ENCODE results near the gene HOXA3.

The HOXA3 gene

GRCh38 chr7:27151931-27152815, at the start of gene HOXA3:
Gene HOXA3 (minus strand): TSS chr7:27152583. CDS start chr7:27110640, 41,943 bp downstream.
- FAIRE-seq = peak; percentile 92

DNA sequence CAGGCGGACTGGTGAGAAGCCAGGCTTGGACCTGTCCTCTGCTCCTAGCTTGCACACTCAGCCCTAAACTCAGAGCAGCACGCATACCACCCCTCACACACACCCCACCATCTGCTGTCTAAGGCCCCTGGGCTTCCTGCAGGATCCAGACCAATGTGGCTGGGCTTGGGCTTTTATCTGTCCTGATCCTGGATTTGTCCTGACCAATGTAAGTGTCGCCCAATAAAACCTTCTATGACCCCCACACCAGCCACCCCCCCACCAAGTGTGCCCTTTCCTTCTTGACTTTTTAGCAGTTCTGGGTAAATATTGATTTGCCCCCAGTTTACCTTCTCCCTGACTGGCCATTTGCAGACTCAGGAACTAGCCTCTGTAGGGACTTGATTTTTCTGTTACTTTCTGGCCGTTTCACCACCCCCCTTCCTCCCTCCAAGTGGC, 49.2 kb upstream of the HOXA3 start:
- FAIRE-seq = no peak

DNA sequence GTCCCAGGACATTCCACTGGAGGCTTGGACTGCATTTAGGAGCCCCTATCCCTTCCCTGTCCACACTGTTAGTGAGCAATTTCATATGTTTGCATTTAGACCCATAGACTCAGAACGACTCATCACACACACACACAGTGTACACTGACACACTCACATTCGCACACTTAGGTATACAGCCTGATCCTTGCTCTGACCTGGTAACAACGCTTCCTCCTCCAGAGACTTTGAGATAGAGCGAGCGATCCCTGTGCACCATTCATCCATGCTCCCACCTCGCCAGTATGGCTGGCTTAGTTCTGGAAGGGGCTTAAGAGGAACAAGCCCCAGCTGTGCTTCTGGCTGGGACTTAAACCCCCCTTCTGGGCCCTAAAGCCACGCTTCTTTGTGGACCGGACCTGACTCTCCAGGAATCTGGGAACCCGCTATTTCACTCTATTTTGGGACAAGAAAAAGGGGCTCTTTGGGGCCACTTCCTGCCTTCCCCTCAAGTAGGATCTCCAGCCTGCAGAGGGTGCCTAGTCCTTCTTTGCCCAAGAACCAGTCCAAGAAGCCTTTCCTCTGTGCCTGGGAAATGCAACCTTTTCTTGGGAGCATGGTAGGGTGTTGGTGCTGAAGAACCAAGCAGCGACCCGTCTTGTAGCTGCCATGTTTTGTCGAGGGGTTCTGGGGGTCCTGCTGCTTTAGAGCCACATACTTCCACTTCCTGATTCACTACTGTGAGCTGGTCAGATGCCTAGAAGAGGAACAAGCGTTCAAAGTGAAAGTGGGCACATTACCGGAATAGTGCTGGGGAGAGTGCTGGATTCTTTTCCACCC, 48.6 kb upstream of the HOXA3 start:
- no peak for FAIRE-seq

- no peak for FAIRE-seq
Observed at GRCh38 chr7:27199849-27200760, 47.7 kb upstream of the HOXA3 start, which contains the start of gene HOXA13. Gene HOXA13 (minus strand): TSS chr7:27200091. CDS start chr7:27200077, 14 bp downstream.

- no peak for FAIRE-seq
Observed at GRCh38 chr7:27198871-27199801, 46.8 kb upstream of the HOXA3 start.

DNA sequence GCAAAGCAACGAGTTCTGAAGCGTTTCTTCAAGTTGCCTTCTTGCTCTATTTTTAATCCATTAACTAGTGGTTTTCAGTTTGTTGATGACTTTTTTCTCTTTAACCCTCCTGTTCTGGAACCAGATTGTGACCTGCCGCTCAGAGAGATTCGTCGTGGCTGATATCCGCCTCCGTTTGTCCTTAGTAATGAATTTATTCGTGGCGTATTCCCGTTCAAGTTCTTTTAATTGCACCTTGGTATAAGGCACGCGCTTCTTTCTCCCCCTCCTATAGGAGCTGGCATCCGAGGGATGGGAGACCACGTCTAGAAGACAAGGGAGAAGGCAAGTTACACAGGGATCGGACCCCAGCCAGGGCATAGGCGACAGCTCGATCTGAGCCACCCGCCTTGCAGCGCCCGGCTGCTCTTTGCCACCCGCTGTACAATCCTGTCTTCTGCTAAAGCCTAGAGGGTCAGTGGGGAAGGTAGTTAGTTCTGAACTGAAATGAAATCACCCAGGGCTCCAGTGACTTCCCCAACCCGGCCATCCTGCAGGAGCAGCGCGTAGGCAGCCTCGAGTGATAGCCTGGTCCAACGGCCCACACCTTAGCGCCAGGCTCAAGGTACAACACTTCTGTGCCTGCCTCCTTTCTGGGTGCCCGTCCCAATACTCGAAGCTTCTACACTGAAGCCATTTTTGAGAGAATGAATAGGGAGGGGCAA, 45.9 kb upstream of the HOXA3 start:
- FAIRE-seq = no peak

DNA sequence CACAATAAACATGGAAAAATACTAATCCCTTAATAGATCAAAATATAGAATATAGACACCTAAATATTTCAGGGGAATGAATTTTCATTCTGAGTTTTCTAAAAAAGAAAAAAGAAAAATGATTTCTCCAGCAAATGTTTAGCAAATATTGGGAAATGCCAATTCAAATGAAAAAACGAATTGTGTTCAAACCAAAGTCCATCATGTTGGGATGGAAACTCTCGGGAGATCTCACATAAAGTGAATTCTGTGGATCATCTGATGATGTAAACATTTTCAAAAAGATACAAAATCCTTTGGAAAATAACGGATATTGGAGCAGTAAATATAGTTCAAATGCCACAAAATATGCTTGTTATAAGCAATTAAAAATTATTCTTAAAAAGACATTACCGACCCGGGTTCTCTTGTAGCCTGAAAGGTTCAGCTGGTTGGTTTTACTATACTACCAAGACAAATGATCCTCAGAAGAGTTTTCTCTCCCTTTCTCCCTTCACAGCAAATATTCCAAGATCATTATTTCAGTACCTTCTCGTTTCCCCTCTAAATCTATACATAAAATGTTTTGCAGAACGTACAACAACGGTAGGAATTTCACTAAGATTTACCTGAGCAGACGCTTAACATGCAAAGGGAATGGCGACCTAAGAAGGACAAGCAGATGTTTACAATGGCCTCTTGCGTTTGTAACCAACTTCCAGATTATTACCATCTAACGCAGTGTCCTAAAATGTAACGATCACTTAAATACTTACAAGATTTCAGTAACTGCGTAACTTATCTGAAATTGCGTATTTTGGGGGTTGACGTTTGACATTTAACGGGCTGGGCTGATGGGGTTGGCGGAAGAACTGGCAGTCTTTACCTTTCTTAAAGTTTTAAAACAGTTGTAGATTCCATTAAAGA, 45.0 kb upstream of the HOXA3 start:
- FAIRE-seq = peak; percentile 15

DNA sequence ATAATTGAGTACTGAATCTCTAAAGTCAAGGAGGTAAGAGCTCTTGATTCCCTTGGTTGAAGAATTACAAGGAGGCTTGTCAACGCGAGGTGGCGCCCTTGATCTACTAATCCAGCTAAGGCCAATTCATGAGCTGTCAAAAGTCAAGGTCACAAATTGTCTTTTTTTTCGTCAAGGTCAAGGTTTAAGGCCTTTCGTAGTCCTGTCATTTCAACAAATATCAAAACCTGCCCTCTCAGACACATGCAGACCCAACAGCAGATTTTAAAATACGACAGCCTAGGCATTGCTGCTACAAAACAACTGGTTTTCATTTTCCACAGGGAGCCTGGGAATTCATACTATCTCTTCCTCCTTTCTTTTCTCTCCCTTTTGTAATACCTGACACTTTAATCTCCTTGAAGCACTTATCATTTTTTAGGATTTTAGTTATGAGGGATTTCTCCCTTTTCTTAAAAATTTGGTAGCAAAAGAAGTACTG, 43.9 kb upstream of the HOXA3 start:
- peak; percentile 84 for FAIRE-seq

GRCh38 chr7:27194686-27195379, 42.5 kb upstream of the HOXA3 start:
- no peak for FAIRE-seq

GRCh38 chr7:27194002-27194352, 41.6 kb upstream of the HOXA3 start:
- peak; percentile 76 for FAIRE-seq

- no peak for FAIRE-seq
Observed at GRCh38 chr7:27193335-27194001, 41.1 kb upstream of the HOXA3 start.

DNA sequence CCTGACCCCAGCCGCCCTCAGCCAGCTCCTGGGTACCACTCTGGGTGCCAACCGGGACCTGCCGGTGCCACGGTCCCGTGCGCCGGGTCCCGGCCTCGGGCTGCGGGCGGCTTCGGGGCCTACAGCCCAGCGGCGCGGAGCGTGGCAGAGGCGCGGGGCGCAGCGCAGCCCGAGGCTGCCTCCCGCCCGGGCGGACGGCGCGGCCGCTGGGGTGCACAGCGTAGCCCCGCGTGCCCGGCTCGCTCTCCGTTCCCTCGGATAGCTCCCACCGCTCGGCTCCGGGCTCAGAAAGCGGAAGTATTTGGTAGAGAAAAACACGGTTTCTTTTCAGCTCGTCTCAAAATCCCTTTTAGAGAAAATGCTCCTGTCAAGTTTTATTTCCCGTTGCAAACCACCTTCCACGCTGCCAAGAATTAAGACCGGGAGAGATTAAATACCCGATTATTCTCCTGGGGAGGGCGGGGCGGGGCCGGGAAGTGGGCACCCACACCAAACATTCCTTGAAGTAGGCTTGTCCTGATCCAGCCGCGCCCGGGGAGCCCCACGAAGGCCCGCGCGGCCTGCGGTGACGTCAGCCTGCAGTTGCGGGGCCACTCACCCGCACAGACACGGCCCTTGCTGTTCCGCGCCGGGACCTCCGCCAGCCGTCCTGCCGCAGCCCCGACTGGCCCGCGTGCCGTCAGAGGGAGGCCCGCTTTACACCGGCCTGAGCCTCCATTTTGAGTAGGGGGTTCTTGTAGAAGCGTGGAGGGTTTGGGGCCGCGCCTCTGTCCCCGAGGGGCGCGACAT, 40.4 kb upstream of the HOXA3 start:
- no peak for FAIRE-seq

GRCh38 chr7:27191833-27192545, 39.6 kb upstream of the HOXA3 start:
- FAIRE-seq = no peak

DNA sequence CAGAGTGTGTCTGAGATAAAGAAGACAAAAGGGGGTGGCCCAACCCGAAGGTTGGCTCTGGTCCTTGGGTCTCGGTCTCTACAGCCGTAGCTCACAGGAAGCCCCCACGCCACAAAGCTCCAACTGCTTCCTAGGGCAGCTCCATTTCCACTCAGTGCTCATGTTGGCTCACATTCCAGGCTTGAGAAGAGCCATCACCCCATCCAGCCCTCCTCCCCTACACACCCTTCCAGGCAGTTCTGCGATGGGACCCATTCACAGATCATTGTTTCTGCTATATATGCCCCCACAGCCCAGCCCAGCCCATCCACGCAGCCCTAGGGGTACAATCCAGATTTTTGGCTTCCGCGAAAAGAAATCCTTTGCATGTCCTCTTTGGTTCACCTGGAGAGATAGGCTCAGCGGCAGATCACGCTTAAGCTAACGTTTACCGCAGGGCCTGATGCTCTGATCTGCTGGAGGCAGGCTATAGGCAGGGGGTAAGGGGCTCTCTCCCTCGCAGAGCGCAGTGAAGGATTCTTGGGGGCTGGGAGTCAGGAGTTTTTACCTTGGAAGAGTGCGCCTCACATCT, 38.9 kb upstream of the HOXA3 start:
- FAIRE-seq = no peak

GRCh38 chr7:27189997-27190748, 37.8 kb upstream of the HOXA3 start:
- FAIRE-seq = no peak
